HepG2 (cell line): ENCODE results near the gene WSCD1. TPM values are rescaled to one million over a fixed set of nuclear protein-coding genes. Genes with fewer than 3 reads are reported as not detected.

Experiments
- ATAC-seq: fragments of 200-7000 bp; cut with Tn5 transposase; 3 replicates; pipeline ENCODE4 v1.9.1; 2020; ENCODE audit warnings: mild to moderate bottlenecking, moderate library complexity
- BruUV-seq: library from RNA; stranded (reverse); fragments of 400-500 nt; replicated peaks from 2 replicates; lab custom pipeline; 2021; lab: Mats Ljungman, UMichigan
- CTCF ChIA-PET: fragments of 300-600 bp; formaldehyde crosslinking; extraction: SDS; loops from one replicate; lab custom pipeline; 2021; ENCODE audit warnings: low total read pairs, inconsistent platforms, low intra/inter-chr PET ratio; lab: Yijun Ruan, JAX
- POLR2A ChIA-PET: fragments of 350-600 bp; sonication (Branson Sonifier 250); formaldehyde crosslinking; loops from one replicate; lab custom pipeline; 2020; ENCODE audit warnings: antibody characterized with exemption, inconsistent platforms; lab: Yijun Ruan, JAX
- DNase-seq: peaks from one replicate; pipeline ENCODE4 v3.0.0-alpha.2; 2015; ENCODE audit warnings: low spot score
- FAIRE-seq: peaks from 3 replicates; lab custom pipeline; 2011; peaks lifted over from hg19 to GRCh38; lab: Jason Lieb, UNC
- H2AFZ ChIP-seq: one replicate; pipeline ENCODE4 v1.6.1; 2011; ENCODE audit warnings: low read length, inconsistent platforms
- H3K27ac ChIP-seq: fragments of 300-600 bp; 3 replicates; pipeline ENCODE4 v1.8.0; 2011; ENCODE audit warnings: mixed run types, mild to moderate bottlenecking, mixed read lengths, low read length, inconsistent platforms; ENCODE audit not compliant: insufficient read depth; ENCODE audit errors: extremely low read length
- H3K27me3 ChIP-seq, 2 experiments: fragments of 200-600 bp in 1 of 2; 2 replicates in 1 of 2; 3 replicates in 1 of 2; pipeline versions ENCODE4 v1.6.0 to v1.8.0; 2011; ENCODE audit warnings: low read length in 2 of 2, mild to moderate bottlenecking in 2 of 2, moderate library complexity in 2 of 2, inconsistent platforms in 1 of 2; ENCODE audit not compliant: insufficient read depth in 2 of 2, control insufficient read depth in 1 of 2
- H3K36me3 ChIP-seq, 2 experiments: fragments of 200-600 bp in 1 of 2; replicated peaks in 1 of 2; 2 replicates in 1 of 2; 3 replicates in 1 of 2; pipeline versions ENCODE4 v1.5.1 to v1.8.0; 2011; ENCODE audit warnings: low read length in 2 of 2, inconsistent platforms in 1 of 2; ENCODE audit not compliant: insufficient read depth in 2 of 2, control insufficient read depth in 1 of 2
- H3K4me1 ChIP-seq: 2 replicates; pipeline ENCODE4 v1.5.1; 2012; ENCODE audit warnings: low read length, inconsistent platforms; ENCODE audit not compliant: insufficient read depth
- H3K4me2 ChIP-seq: 2 replicates; pipeline ENCODE4 v1.6.0; 2011; ENCODE audit warnings: low read depth, low read length, inconsistent platforms
- H3K4me3 ChIP-seq, 3 experiments: fragments of 200-600 bp in 1 of 3; sonication (generic), shearing (Covaris generic) in 1 of 3; replicated peaks in 1 of 3; 2 replicates each; pipeline ENCODE4 v1.5.1; 2011 to 2016; ENCODE audit warnings: low read length in 3 of 3, inconsistent platforms in 2 of 3, low read depth in 2 of 3, mild to moderate bottlenecking in 2 of 3, control low read depth in 1 of 3, mixed read lengths in 1 of 3; ENCODE audit not compliant: insufficient read depth in 1 of 3
- H3K79me2 ChIP-seq: one replicate; pipeline ENCODE4 v1.6.1; 2011; ENCODE audit warnings: low read length, inconsistent platforms; ENCODE audit not compliant: insufficient read depth
- H3K9ac ChIP-seq: 2 replicates; pipeline ENCODE4 v1.6.0; 2011; ENCODE audit warnings: mild to moderate bottlenecking, low read depth, low read length, inconsistent platforms; ENCODE audit not compliant: insufficient read depth
- H3K9me3 ChIP-seq: 2 replicates; pipeline ENCODE4 v1.5.1; 2012; ENCODE audit warnings: mild to moderate bottlenecking, low read length
- H4K20me1 ChIP-seq: 2 replicates; pipeline ENCODE4 v1.6.0; 2011; ENCODE audit warnings: inconsistent platforms, mild to moderate bottlenecking, low read length, moderate library complexity; ENCODE audit not compliant: insufficient read depth
- BRF2 ChIP-seq: sonication (generic); formaldehyde crosslinking; IDR thresholded peaks from 2 replicates; pipeline ENCODE4 v1.8.1; 2022; ENCODE audit warnings: mild to moderate bottlenecking, missing genetic modification reagents
- GMEB2 ChIP-seq: IDR thresholded peaks from 2 replicates; pipeline ENCODE4 v1.6.1; 2016; ENCODE audit warnings: missing biosample characterization, missing genetic modification reagents, low read depth
- JDP2 ChIP-seq: sonication (generic); formaldehyde crosslinking; IDR thresholded peaks from 2 replicates; pipeline ENCODE4 v1.8.1; 2022; ENCODE audit warnings: missing genetic modification reagents, borderline replicate concordance
- SNAI1 ChIP-seq: sonication (generic); formaldehyde crosslinking; IDR thresholded peaks from 2 replicates; pipeline ENCODE4 v1.5.0; 2020; ENCODE audit warnings: mild to moderate bottlenecking, missing genetic modification reagents, borderline replicate concordance
- TAF1 ChIP-seq: sonication (generic); formaldehyde crosslinking; IDR thresholded peaks from 2 replicates; pipeline ENCODE4 v1.4.0; 2020; ENCODE audit warnings: missing genetic modification reagents
- ZNF407 ChIP-seq: sonication (generic); formaldehyde crosslinking; IDR thresholded peaks from one replicate; pipeline ENCODE4 v1.5.1; 2020; ENCODE audit warnings: mild to moderate bottlenecking, missing genetic modification reagents; ENCODE audit errors: not compliant biosample characterization
- WGBS: methylation state at CpG from one replicate; pipeline ENCODE4 v1.1.6; 2017; ENCODE audit warnings: low lambda C conversion rate; 5-methylcytosine and 5-hydroxymethylcytosine counted together
- in situ Hi-C: cut with HindIII; loops from 2 replicates; pipeline ENCODE4 v1.10.0; 2017; ENCODE audit warnings: low pct_unique_long_range_greater_than_20kb; ENCODE audit not compliant: extremely low pct_ligation_motif_present
- intact Hi-C: fragments of 100-400 bp; cut with micrococcal nuclease; formaldehyde crosslinking; loops from one replicate; pipeline ENCODE4 v1.10.0; 2022; ENCODE audit not compliant: unreplicated experiment
- polyA plus RNA-seq, 8 experiments: library from polyadenylated mRNA; depleted of rRNA in 3 of 8; stranded (reverse) in 7 of 8; unstranded in 1 of 8; fragments of >200 nt; fragmentation: Illumina TruSeq in 4 of 8; extraction: Trizol in 4 of 8; gene quantifications; 2 replicates each; pipeline versions ENCODE4 v1.2.1 to v1.2.3, GENCODE V29; 2011 to 2016; ENCODE audit warnings: low read depth in 4 of 8, missing spikeins in 1 of 8, mixed read lengths in 1 of 8; ENCODE audit not compliant: insufficient read depth in 1 of 8
- total RNA-seq, 5 experiments: library from RNA; depleted of rRNA; stranded (reverse); fragments of >200 nt; fragmentation: Illumina TruSeq; extraction: Trizol; gene quantifications; 2 replicates each; pipeline ENCODE4 v1.2.3, GENCODE V29; 2016; ENCODE audit warnings: low read depth in 1 of 5

WSCD1 gene
- total and polyA plus RNA-seq, 2 of the 13 experiments (the other 11 are each of a cell fraction or from before 2014, with no cell fraction given): 0.24 to 2.7 TPM

- H3K9me3 ChIP-seq: no peaks in the 10 kb centered on the region
- no peak for TF ChIP-seq TAF1 (CRISPR knock-in tag)
- TF ChIP-seq, all 625 proteins: peak for 0
- Histone ChIP-seq H3K27ac (no peak overlapping the region), H3K4me3 (no peak overlapping the region), H3K9ac (no peak overlapping the region), H4K20me1 (no peaks in the 10 kb centered on the region), H3K36me3 (no peaks in the 10 kb centered on the region), H3K79me2 (no peaks in the 10 kb centered on the region), H3K27me3 (peaks cover 1 to 8% of the 10 kb centered on the region in 2 experiments; a peak in 2 of 5 replicates), H3K4me1 (no peaks in the 10 kb centered on the region), H2AFZ (no peak overlapping the region), H3K4me2 (no peak overlapping the region)
- no peak for DNase-seq
- no TSS peak for BruUV-seq
- 38% methylated on average over 10 of the region's 10 CpGs for WGBS
- ChIA-PET CTCF (no interaction called here), POLR2A (no interaction called here)
- in situ Hi-C loops: no loop called here
- no peak for ATAC-seq
- intact Hi-C loops: no loop called here
- no peak for FAIRE-seq
Observed at GRCh38 chr17:6097005-6097279, 26.8 kb downstream of the WSCD1 start.

- Histone ChIP-seq H2AFZ (no peak overlapping the region), H3K9me3 (no peaks in the 10 kb centered on the region), H4K20me1 (no peaks in the 10 kb centered on the region), H3K36me3 (no peaks in the 10 kb centered on the region), H3K4me1 (no peaks in the 10 kb centered on the region), H3K9ac (no peak overlapping the region), H3K27ac (no peak overlapping the region), H3K4me2 (no peak overlapping the region), H3K4me3 (no peak overlapping the region), H3K79me2 (no peaks in the 10 kb centered on the region), H3K27me3 (peaks cover 1 to 8% of the 10 kb centered on the region in 2 experiments; a peak in 2 of 5 replicates)
- intact Hi-C loops (no loop called here), in situ Hi-C loops (no loop called here)
- FAIRE-seq (no peak), DNase-seq (no peak), ATAC-seq (no peak)
- ChIA-PET CTCF (no interaction called here), POLR2A (no interaction called here)
- no TSS peak for BruUV-seq
- WGBS: 29% methylated on average over 11 of the region's 11 CpGs
- TF ChIP-seq GMEB2 (CRISPR knock-in tag) (no peak), BRF2 (no peak), JDP2 (CRISPR knock-in tag) (no peak), ZNF407 (no peak), SNAI1 (CRISPR knock-in tag) (no peak)
Observed at GRCh38 chr17:6098050-6098822, 28.1 kb downstream of the WSCD1 start.
